ENCODE data around the gene ZYX.

The ZYX gene

GRCh38 chr7:143362131-143363015 is 18.8 kb upstream of the ZYX start, which contains the start of gene FAM131B:
FAM131B (minus strand) TSS chr7:143362713; CDS start chr7:143362603, 110 bp downstream.
- no peak for DNase-seq

GRCh38 chr7:143363016-143363937 is 17.9 kb upstream of the ZYX start:
- no peak for DNase-seq

GRCh38 chr7:143367972-143368371 is 13.2 kb upstream of the ZYX start:
- no peak for DNase-seq

GRCh38 chr7:143368387-143368786 is 12.8 kb upstream of the ZYX start:
- no peak for DNase-seq

GRCh38 chr7:143369678-143370651 is 11.2 kb upstream of the ZYX start:
- no peak for DNase-seq

GRCh38 chr7:143372070-143372469 is 9.1 kb upstream of the ZYX start:
- no peak for DNase-seq

- no peak for DNase-seq
Observed at GRCh38 chr7:143373255-143373794, 7.8 kb upstream of the ZYX start.

- DNase-seq: no peak
Observed at GRCh38 chr7:143374561-143374960, 6.6 kb upstream of the ZYX start.

- no peak for DNase-seq
Observed at GRCh38 chr7:143375298-143376034, 5.7 kb upstream of the ZYX start.

- DNase-seq: no peak
Observed at GRCh38 chr7:143376396-143376795, 4.7 kb upstream of the ZYX start.

- no peak for DNase-seq
Observed at GRCh38 chr7:143379611-143380259, 1.4 kb upstream of the ZYX start.

GRCh38 chr7:143380260-143380645 is 892 bp upstream of the ZYX start:
- peak; percentile 67 for DNase-seq

GRCh38 chr7:143381427-143382125 is 431 bp downstream of the ZYX start:
- no peak for DNase-seq

GRCh38 chr7:143382126-143382790 is 1.1 kb downstream of the ZYX start:
- no peak for DNase-seq

GRCh38 chr7:143382791-143383641 is 1.9 kb downstream of the ZYX start:
- no peak for DNase-seq

- DNase-seq: no peak
Observed at GRCh38 chr7:143383642-143383957, 2.5 kb downstream of the ZYX start.

- no peak for DNase-seq
Observed at GRCh38 chr7:143384148-143384547, 3.0 kb downstream of the ZYX start.
